A673 (cell line): Measurements from ENCODE around the gene VENTX.

Experiments
- CTCF ChIP-seq: fragments of 300-800, 200-600 bp; sonication (generic); conservative IDR thresholded peaks from 2 replicates; pipeline ENCODE4 v1.5.1; 2017; ENCODE audit warnings: low read depth, mild to moderate bottlenecking, antibody characterized with exemption, low read length, moderate library complexity, mixed read lengths
- EZH2 ChIP-seq: fragments of 200-600 bp; sonication (generic); IDR thresholded peaks from 2 replicates; pipeline ENCODE4 v1.6.1; 2017; ENCODE audit warnings: borderline replicate concordance, low read depth, mild to moderate bottlenecking, mixed read lengths, antibody characterized with exemption, low read length; ENCODE audit not compliant: poor library complexity, severe bottlenecking

DNA sequence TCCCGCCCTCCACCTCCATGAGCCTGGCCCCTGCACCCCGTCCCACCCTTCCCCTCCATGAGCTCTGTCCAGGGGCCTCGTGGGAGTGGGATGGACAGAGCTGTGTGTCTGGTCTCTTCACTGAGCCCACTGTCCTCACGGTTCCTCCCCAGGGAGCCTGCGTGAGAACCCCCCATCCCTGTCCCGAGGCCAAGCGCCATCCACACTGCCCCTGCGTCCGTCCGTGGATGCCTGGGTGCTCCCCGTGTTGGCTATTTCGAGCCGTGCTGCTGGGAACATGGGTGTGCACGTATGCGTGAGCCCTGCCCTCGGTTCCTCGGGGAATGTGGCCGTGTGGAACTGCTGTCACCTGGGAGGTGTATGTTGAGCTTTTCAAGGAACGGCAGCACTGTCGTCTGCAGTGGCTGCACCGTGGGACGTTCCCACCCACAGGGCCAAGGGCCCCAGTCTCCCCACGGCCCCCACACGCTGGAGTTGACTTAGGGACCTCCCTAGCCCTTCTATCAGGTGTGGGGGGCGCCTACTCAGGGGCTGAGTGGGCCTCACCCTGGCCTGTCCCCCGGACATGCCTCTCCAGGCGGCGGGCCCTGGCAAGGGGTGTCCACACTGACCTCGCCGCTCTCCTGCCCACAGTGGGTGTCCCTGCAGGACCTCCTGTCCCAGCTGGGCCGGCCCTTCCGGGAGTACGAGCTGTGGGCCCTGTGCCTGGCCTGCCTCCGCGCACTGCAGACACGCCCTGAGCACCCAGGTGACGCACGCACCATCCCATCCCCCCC, 49.6 kb upstream of the VENTX start:
- TF ChIP-seq CTCF (no peak), EZH2 (no peak)
